ENCODE results near the gene DLG1.
A peak's percentile ranks its signal among the peaks of the same experiment; 100 is the strongest.

DLG1 gene

GRCh38 chr3:197186887-197187588, 111.4 kb downstream of the DLG1 start:
- DNase-seq (ENCODE audit: insufficient read length, low spot score) (peak; percentile 9), FAIRE-seq (peak; percentile 88)

DNA sequence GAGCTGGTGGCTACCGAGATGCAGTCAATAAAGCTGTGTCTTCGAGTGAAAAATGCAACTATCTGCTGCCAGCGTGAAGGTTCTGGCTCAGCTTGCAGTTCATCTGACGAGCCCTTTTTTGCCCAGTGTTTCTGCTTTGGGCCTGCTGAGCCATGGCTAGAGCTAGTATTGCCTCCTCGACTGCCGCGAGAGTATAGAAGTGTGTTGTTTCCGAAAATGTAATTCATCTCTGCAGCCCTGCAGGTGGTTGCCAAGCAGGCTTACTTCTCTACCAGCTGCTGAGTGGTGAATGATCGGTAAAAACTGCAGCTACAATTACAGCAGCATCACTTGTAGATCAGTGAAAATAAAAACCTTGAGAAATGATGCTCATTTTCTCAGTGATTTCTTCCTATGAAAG, 114.8 kb downstream of the DLG1 start:
- FAIRE-seq (no peak), DNase-seq (ENCODE audit: insufficient read length, low spot score) (no peak)

DNA sequence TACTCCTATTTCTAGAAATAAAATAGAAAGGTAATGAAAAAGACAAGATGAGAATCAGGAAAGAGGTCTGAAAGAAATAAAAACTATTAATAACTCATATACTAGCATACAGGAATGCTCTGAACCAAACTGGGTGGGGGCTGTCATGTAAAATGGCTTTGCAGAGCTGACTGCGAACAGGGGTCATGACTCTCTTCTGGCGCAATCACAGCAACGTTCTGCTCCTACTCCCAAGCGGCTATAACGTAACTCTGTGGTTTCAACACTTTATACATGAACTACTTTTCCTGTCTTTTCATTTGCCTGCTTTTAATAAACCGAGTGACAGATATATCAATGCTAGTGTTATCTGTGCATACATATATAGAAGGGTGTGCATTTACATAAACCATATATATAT, 116.7 kb downstream of the DLG1 start:
- FAIRE-seq (no peak), DNase-seq (ENCODE audit: insufficient read length, low spot score) (no peak)

DNA sequence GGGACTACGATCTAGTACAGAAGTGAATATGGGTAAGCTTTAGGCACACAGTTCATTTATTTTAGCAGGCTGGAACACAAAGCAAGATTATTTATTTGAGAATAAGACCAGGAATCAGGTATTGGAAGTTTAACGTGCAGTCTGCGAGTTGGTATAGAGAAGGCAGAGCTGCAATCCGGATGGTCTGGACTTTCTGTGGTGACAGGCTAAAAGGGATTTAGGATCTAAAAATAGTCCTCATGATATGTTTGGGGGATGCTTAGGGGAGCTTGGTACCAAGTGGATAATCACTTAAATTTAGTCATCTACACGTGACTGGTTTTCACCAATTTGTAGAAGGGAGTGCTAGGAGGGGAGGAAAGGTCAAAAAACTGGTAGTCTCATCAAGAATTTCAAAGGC, 119.4 kb downstream of the DLG1 start:
- FAIRE-seq (no peak), DNase-seq (ENCODE audit: insufficient read length, low spot score) (no peak)

GRCh38 chr3:197175503-197175902, 122.9 kb downstream of the DLG1 start:
- FAIRE-seq (peak; percentile 58), DNase-seq (ENCODE audit: insufficient read length, low spot score) (no peak)

DNA sequence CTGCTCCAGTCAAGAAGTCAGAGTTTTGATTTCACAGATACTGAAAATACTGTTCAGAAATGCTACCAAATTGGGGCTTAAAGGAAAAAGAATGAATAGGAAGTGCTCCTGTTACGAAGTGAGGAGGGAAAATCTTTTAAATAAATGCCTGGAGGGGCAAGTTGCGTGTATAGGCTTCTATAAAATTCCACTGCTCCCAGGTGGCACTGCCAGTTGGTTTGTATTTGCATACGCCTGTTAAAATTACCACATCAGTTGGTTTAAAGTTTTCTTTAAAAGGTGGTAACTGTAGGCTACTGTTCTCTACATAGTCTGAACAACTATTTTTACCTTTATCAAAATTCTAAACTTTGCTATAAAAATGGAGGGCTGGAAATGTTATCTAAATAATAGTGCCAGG, 123.5 kb downstream of the DLG1 start:
- FAIRE-seq = no peak
- DNase-seq (ENCODE audit: insufficient read length, low spot score) = no peak

DNA sequence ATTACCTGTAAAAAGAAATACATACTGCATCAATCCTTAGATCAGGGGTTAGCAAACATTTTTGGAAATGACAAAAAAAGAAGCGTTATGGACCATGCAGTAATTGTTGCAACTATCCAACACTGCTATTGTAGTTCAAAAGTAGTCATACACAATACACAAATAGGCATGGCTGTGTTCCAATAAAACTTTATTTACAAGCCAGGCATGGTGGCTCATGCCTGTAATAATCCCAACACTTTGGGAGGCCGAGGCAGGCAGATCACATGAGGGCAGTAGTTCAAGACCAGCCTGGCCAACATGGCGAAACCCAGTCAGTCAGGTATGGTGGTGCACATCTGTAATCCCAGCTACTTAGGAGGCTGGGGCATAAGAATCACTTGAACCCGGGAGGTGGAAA, 124.8 kb downstream of the DLG1 start:
- DNase-seq (ENCODE audit: insufficient read length, low spot score) = no peak
- peak; percentile 31 for FAIRE-seq

DNA sequence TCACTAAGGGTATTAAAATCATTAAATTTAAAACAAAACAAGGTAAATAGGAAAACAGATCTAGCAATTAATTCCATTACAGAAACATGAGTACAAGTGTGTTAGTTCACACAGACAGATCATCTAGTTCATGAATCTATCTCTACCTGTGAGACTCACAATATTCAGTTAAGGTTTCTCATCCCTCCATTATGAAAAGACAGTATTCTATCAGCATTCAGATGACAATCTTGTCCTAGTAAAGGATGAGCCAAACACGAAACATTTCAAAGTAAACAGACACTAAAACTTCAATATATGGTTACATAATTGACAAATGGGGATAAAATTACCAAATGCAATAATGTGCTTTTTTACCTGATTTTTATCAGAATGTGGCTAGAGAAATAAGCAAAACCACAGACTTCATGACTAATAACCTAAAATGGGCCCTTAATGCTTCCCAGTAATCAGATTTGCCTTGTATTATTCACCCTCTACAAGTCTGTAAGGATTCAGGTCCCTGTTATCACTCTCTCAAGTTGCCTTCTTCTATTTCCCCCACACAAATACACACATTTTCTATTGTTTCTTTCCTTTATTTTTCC, 126.8 kb downstream of the DLG1 start:
- FAIRE-seq (no peak), DNase-seq (ENCODE audit: insufficient read length, low spot score) (no peak)

DNA sequence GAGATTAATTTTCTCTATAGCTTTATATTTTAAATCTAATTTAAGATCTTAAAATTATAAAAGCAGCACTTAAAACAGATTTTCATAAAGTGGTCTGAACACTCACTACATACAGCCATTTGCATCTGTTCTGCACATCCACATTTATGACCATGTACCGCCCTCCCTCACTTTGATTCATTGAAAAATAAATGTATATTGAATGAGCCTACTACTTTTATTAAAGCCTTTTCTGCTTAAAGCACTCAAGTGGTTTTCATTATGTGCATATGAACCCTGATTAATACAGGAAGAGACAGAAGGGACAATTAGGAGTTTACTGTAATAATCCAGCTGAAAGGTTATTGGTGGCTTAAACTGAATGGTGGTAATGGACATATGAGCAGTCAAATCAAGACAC, 129.4 kb downstream of the DLG1 start:
- DNase-seq (ENCODE audit: insufficient read length, low spot score) (no peak), FAIRE-seq (no peak)

DNA sequence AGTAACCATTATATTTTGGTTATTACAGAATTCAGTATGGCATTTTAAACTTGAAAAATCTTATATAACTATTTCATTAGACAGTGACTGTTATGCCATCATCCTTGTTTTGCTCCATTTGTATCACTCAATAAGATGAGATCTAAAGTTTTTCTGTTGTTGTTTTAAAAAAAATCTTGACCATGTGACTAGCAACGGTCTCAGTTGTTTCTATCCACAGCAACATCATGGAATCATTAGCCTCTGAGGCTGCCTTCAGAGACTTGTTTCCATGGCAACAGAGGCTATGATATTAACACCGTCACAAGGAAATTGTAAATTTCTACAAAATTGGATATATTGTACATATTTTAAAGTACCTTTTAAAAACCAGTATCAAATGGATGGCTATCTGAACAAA, 129.8 kb downstream of the DLG1 start:
- no peak for FAIRE-seq
- no peak for DNase-seq (ENCODE audit: insufficient read length, low spot score)

DNA sequence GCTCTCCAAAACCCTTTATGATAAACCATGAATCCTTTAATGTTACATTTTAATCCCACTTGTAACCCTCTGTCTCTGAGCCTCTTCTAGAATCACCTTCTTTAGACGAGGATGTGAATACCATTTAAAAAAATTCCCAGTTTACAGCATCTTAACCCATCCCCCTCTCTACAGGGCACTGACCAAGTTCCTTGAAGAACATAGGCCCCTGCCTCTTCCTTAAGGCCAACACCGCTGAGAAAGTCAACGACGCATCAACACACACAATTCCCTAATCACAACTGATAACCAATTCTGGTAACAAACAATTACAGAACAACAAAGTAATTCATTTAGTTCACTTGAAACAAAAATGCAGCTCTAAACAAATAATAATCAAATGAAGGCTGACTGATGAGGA, 130.3 kb downstream of the DLG1 start:
- FAIRE-seq = no peak
- DNase-seq (ENCODE audit: insufficient read length, low spot score) = no peak

- no peak for DNase-seq (ENCODE audit: insufficient read length, low spot score)
- FAIRE-seq = no peak
Observed at GRCh38 chr3:197167549-197167948, 130.9 kb downstream of the DLG1 start.

DNA sequence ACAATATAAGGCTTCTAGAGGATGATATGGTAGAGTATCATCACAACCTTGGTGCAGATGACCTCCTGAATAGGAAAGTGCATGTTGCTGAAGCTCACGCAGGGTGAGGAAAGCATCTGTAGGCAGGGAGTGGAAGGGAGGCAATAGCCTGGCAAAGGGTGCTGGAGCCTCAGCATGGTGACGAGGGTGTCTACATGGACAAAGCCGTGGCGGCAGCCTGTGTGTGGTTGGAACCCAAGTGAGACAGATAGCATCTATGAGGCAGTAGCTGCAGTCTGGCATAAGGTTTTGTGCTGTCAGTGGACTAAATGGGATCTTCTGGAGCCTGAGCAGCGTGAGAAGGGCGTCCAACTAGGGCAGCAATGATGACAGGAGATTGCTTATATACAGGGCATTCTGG, 132.5 kb downstream of the DLG1 start:
- no peak for DNase-seq (ENCODE audit: insufficient read length, low spot score)
- no peak for FAIRE-seq

- no peak for FAIRE-seq
- no peak for DNase-seq (ENCODE audit: insufficient read length, low spot score)
Observed at GRCh38 chr3:197155046-197155445, 143.4 kb downstream of the DLG1 start.

GRCh38 chr3:197151580-197151979, 146.8 kb downstream of the DLG1 start:
- DNase-seq (ENCODE audit: insufficient read length, low spot score) (no peak), FAIRE-seq (no peak)

- DNase-seq (ENCODE audit: insufficient read length, low spot score) = no peak
- no peak for FAIRE-seq
Observed at GRCh38 chr3:197149528-197149927, 148.9 kb downstream of the DLG1 start.

DNA sequence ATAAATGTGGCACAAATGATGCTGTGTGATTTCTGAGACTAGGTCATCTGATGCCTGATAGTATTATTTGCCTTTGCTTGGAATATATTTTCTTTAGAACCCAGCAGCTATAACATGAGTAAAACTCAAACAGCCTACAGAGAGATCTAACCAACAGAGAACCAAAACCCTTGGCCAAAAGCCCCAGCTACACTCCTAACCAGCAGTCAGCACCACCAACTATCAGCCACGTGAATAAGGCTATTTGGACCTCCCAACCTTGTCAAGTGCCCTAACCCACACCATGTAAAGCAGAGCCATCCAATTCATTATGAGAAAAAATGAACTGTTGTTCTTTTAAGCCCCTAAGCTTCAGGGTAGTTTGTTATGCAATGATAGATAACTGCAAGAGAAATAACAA, 154.2 kb downstream of the DLG1 start:
- FAIRE-seq (no peak), DNase-seq (ENCODE audit: insufficient read length, low spot score) (no peak)

DNA sequence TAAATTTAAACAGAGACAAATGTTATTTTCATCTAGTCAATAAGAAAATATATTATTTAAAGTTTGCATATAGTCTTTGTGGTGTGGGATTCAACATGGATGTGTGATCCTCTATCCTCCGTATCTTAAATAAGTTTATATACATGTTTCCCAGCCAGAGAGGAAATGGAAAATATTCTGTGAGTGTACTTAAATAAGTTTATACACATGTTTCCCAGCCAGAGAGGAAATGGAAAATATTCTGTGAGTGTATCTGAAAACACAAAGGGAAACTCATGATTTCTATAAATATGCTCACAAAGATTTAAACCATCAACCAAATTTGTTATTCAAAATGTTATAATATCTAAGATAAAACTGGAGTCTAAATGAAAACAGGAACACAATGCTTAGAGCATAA, 158.8 kb downstream of the DLG1 start:
- DNase-seq (ENCODE audit: insufficient read length, low spot score) (no peak), FAIRE-seq (no peak)

DNA sequence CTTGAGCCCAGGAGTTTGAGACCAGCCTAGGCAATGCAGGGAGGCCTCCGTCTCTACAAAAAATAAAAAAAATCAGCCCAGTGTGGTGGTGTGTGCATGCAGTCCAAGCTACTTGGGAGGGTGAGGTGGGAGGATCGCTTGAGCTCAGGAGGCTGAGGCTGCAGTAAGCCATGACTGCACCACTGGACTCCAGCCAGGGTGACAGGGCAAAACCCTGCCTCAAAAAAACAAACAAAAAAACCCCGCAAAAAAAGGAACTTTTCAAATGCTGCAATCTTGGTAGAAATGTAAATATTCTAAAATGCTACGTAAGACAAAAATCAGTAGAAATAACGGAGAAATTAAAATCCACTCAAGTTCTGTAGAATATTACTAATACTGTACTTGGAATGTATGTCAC, 160.7 kb downstream of the DLG1 start:
- FAIRE-seq (no peak), DNase-seq (ENCODE audit: insufficient read length, low spot score) (no peak)

GRCh38 chr3:197136744-197137143, 161.7 kb downstream of the DLG1 start:
- DNase-seq (ENCODE audit: insufficient read length, low spot score) = no peak

DNA sequence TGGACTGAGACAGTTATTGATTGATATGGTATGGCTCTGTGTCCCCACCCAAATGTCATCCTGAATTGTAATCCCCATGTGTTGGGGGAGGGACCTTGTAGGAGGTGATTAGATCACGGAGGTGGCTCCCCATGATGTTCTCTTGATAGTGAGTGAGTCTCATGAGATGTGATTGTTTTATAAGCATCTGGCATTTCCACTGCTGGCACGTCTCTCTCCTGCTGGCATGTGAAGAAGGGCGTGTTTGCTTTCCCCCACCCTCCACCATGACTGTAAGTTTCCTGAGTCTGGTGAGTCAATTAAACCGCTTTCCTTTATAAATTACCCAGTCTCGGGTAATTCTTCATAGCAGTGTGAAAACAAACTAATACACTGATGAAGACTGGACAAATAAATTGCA, 163.2 kb downstream of the DLG1 start:
- no peak for DNase-seq (ENCODE audit: insufficient read length, low spot score)
- FAIRE-seq = no peak

More at GRCh38 chr3:197136744-197137143, 161.7 kb downstream of the DLG1 start:
- FAIRE-seq = no peak

DNA sequence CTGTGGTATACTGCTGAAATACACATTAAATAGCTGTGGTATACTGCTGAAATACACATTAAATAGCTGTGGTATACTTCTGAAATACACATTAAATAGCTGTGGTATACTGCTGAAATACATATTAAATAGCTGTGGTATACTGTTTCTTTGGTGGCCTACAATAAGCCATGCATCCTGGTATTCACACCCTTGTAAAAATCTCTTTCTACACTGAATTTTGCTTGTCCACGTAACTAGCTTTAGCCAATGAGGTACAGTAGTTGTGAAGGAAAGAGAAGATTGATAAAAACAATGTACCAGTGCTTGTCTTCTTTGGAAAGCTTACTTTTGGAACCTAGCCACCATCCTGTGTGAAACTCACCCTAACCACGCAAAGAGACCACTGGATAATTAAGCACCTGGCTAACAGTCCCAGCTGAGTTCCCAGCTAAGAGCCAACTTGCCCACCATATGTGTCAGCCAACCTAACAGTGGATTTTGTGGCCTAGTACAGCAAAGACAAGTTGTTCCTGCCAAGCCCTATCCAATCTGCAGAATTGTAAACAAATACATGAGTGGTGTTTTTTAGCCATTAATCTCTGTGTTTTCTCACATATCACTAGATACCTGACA, 165.4 kb downstream of the DLG1 start:
- FAIRE-seq = no peak
- DNase-seq (ENCODE audit: insufficient read length, low spot score) = no peak
